GM23338 (cell line): ENCODE results near the gene AATF. TPM values are rescaled to one million over a fixed set of nuclear protein-coding genes. Genes with fewer than 3 reads are reported as not detected.

Source experiments
- ATAC-seq: fragments of 200-7000 bp; cut with Tn5 transposase; 3 replicates; pipeline ENCODE4 v1.9.1; 2020
- DNase-seq: peaks from one replicate; pipeline ENCODE4 v3.0.0-alpha.2; 2015; ENCODE audit warnings: low spot score
- H2AFZ ChIP-seq: fragments of 200-600 bp; sonication (generic); 2 replicates; pipeline ENCODE4 v1.8.0; 2016; ENCODE audit warnings: antibody characterized with exemption, mild to moderate bottlenecking, moderate library complexity
- H3F3A ChIP-seq: fragments of 200-600 bp; sonication (generic); replicated peaks from 2 replicates; pipeline ENCODE4 v1.8.0; 2017; ENCODE audit warnings: antibody characterized with exemption, mixed run types, low read depth
- H3K27ac ChIP-seq: fragments of 200-600 bp; sonication (generic); 2 replicates; pipeline ENCODE4 v1.6.1; 2016; ENCODE audit warnings: low read depth
- H3K27me3 ChIP-seq: fragments of 200-600 bp; sonication (generic); 2 replicates; pipeline ENCODE4 v1.8.0; 2016; ENCODE audit warnings: mild to moderate bottlenecking, mixed run types, moderate library complexity; ENCODE audit not compliant: insufficient read depth
- H3K36me3 ChIP-seq: fragments of 200-600 bp; sonication (generic); 2 replicates; pipeline ENCODE4 v1.8.0; 2016; ENCODE audit warnings: mild to moderate bottlenecking; ENCODE audit not compliant: insufficient read depth
- H3K4me1 ChIP-seq: fragments of 200-600 bp; sonication (generic); 2 replicates; pipeline ENCODE4 v1.8.0; 2016; ENCODE audit warnings: mild to moderate bottlenecking, moderate library complexity; ENCODE audit not compliant: insufficient read depth
- H3K4me2 ChIP-seq: fragments of 200-600 bp; sonication (generic); 2 replicates; pipeline ENCODE4 v1.7.1; 2017; ENCODE audit warnings: mixed run types
- H3K4me3 ChIP-seq: fragments of 200-600 bp; sonication (generic); 2 replicates; pipeline ENCODE4 v1.6.1; 2016; ENCODE audit warnings: mixed run types
- H3K79me2 ChIP-seq: fragments of 200-600 bp; sonication (generic); replicated peaks from 2 replicates; pipeline ENCODE4 v1.8.0; 2017; ENCODE audit warnings: mild to moderate bottlenecking; ENCODE audit not compliant: insufficient read depth
- H3K9me2 ChIP-seq: fragments of 200-600 bp; sonication (generic); 2 replicates; pipeline ENCODE4 v1.8.0; 2017; ENCODE audit not compliant: insufficient read depth
- H4K20me1 ChIP-seq: fragments of 200-600 bp; sonication (generic); replicated peaks from 2 replicates; pipeline ENCODE4 v1.8.0; 2017; ENCODE audit warnings: mild to moderate bottlenecking; ENCODE audit not compliant: insufficient read depth
- H3K27ac Mint-ChIP-seq: 2 replicates; pipeline ENCODE4 v1.8.0; 2020; ENCODE audit warnings: inconsistent platforms, mild to moderate bottlenecking, moderate library complexity, mixed read lengths
- H3K27me3 Mint-ChIP-seq: 3 replicates; pipeline ENCODE4 v1.8.0; 2022; ENCODE audit warnings: low read depth, mild to moderate bottlenecking, moderate library complexity, mixed read lengths, inconsistent platforms; ENCODE audit not compliant: insufficient read depth, poor library complexity
- H3K36me3 Mint-ChIP-seq: 3 replicates; pipeline ENCODE4 v1.8.0; 2021; ENCODE audit warnings: low read depth, mild to moderate bottlenecking, inconsistent platforms, moderate library complexity, mixed read lengths
- H3K4me1 Mint-ChIP-seq: 3 replicates; pipeline ENCODE4 v1.8.0; 2020; ENCODE audit warnings: mild to moderate bottlenecking, inconsistent platforms, mixed read lengths
- H3K4me3 Mint-ChIP-seq: 3 replicates; pipeline ENCODE4 v1.8.0; 2021; ENCODE audit warnings: moderate library complexity, mild to moderate bottlenecking, inconsistent platforms, mixed read lengths
- H3K9me3 Mint-ChIP-seq: 3 replicates; pipeline ENCODE4 v1.8.0; 2020; ENCODE audit warnings: moderate library complexity, mild to moderate bottlenecking, inconsistent platforms, mixed read lengths
- CREB1 ChIP-seq: fragments of 250-450 bp; sonication (Bioruptor Pico); IDR thresholded peaks from 2 replicates; pipeline ENCODE4 v1.5.0; 2020; ENCODE audit warnings: low read depth, mild to moderate bottlenecking, moderate library complexity
- EZH2 ChIP-seq: fragments of 200-600 bp; sonication (generic); IDR thresholded peaks from one replicate; pipeline ENCODE4 v1.8.0; 2017; ENCODE audit warnings: antibody characterized with exemption, mild to moderate bottlenecking, low read depth; ENCODE audit not compliant: unreplicated experiment
- EZH2phosphoT487 ChIP-seq: fragments of 200-600 bp; sonication (generic); IDR thresholded peaks from one replicate; pipeline ENCODE4 v1.8.1; 2018; ENCODE audit warnings: antibody characterized with exemption; ENCODE audit not compliant: unreplicated experiment
- POLR2AphosphoS5 ChIP-seq: IDR thresholded peaks from 2 replicates; pipeline ENCODE4 v1.6.1; 2016; ENCODE audit warnings: antibody characterized with exemption, low read depth
- STAT1 ChIP-seq: IDR thresholded peaks from one replicate; pipeline ENCODE4 v1.6.1; 2016; ENCODE audit warnings: antibody characterized with exemption; ENCODE audit not compliant: unreplicated experiment
- ZNF331 ChIP-seq: fragments of 250-450 bp; sonication (Bioruptor Pico); IDR thresholded peaks from 2 replicates; pipeline ENCODE4 v1.5.0; 2020; ENCODE audit warnings: low read depth, mild to moderate bottlenecking, moderate library complexity
- polyA plus RNA-seq: library from polyadenylated mRNA; unstranded; fragments of >200 nt; fragmentation: Nextera tagmentation; extraction: Ambion mirVana; gene quantifications from 2 replicates; pipeline ENCODE4 v1.2.1, GENCODE V29; 2016
- total RNA-seq: library from RNA; depleted of rRNA; stranded (reverse); fragments of >200 nt; shearing (Covaris generic); gene quantifications from 2 replicates; pipeline ENCODE4 v1.2.3, GENCODE V29; 2014
- TF ChIP-seq, protein P1 (sequence below): fragments of 250-450 bp; sonication (Bioruptor Pico); IDR thresholded peaks from 2 replicates; pipeline ENCODE4 v1.5.0; 2020; ENCODE audit warnings: mild to moderate bottlenecking, moderate library complexity
- TF ChIP-seq, protein P2 (sequence below), 2 experiments: fragments of 200-600 bp in 1 of 2; sonication (generic) in 1 of 2; conservative IDR thresholded peaks; 2 replicates each; pipeline versions ENCODE4 v1.5.1 to v1.6.1; 2016 to 2017; ENCODE audit warnings: antibody characterized with exemption in 2 of 2, low read depth in 2 of 2, mild to moderate bottlenecking in 2 of 2, moderate library complexity in 1 of 2

The AATF gene
- total and polyA plus RNA-seq, 2 experiments from 2014 or later = 40.2 to 71.2 TPM

DNA sequence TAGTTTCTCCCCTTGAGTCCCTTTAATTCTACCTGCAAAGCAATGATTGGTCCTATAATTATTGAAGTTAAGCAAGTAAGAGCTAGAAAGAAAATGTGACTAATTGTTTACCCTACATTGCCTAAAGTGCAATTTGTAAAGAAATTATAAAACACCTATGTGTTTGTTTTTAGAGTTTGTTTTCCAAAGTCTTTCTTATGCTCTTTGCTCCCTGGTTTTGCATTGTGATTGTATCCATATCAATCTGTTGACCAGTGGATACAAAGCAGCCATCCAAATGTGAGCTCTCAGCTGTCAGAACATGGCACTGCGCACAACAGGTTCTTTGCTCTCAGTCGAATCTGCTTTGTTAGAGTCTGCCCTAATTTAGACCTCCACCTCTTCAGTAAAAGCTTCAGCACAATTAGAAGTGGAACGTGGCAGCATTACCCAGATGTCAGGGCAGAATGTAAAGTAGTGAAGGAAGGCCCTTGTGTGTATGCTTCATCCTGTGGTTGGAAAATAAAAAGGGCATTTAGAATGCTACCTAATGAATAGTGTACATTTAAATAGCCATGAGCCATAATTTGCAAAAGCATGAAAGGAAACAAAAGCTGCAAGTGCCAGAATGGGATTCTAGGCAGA is 70.5 kb downstream of the AATF start (continued):
- TF ChIP-seq, protein P1, sequence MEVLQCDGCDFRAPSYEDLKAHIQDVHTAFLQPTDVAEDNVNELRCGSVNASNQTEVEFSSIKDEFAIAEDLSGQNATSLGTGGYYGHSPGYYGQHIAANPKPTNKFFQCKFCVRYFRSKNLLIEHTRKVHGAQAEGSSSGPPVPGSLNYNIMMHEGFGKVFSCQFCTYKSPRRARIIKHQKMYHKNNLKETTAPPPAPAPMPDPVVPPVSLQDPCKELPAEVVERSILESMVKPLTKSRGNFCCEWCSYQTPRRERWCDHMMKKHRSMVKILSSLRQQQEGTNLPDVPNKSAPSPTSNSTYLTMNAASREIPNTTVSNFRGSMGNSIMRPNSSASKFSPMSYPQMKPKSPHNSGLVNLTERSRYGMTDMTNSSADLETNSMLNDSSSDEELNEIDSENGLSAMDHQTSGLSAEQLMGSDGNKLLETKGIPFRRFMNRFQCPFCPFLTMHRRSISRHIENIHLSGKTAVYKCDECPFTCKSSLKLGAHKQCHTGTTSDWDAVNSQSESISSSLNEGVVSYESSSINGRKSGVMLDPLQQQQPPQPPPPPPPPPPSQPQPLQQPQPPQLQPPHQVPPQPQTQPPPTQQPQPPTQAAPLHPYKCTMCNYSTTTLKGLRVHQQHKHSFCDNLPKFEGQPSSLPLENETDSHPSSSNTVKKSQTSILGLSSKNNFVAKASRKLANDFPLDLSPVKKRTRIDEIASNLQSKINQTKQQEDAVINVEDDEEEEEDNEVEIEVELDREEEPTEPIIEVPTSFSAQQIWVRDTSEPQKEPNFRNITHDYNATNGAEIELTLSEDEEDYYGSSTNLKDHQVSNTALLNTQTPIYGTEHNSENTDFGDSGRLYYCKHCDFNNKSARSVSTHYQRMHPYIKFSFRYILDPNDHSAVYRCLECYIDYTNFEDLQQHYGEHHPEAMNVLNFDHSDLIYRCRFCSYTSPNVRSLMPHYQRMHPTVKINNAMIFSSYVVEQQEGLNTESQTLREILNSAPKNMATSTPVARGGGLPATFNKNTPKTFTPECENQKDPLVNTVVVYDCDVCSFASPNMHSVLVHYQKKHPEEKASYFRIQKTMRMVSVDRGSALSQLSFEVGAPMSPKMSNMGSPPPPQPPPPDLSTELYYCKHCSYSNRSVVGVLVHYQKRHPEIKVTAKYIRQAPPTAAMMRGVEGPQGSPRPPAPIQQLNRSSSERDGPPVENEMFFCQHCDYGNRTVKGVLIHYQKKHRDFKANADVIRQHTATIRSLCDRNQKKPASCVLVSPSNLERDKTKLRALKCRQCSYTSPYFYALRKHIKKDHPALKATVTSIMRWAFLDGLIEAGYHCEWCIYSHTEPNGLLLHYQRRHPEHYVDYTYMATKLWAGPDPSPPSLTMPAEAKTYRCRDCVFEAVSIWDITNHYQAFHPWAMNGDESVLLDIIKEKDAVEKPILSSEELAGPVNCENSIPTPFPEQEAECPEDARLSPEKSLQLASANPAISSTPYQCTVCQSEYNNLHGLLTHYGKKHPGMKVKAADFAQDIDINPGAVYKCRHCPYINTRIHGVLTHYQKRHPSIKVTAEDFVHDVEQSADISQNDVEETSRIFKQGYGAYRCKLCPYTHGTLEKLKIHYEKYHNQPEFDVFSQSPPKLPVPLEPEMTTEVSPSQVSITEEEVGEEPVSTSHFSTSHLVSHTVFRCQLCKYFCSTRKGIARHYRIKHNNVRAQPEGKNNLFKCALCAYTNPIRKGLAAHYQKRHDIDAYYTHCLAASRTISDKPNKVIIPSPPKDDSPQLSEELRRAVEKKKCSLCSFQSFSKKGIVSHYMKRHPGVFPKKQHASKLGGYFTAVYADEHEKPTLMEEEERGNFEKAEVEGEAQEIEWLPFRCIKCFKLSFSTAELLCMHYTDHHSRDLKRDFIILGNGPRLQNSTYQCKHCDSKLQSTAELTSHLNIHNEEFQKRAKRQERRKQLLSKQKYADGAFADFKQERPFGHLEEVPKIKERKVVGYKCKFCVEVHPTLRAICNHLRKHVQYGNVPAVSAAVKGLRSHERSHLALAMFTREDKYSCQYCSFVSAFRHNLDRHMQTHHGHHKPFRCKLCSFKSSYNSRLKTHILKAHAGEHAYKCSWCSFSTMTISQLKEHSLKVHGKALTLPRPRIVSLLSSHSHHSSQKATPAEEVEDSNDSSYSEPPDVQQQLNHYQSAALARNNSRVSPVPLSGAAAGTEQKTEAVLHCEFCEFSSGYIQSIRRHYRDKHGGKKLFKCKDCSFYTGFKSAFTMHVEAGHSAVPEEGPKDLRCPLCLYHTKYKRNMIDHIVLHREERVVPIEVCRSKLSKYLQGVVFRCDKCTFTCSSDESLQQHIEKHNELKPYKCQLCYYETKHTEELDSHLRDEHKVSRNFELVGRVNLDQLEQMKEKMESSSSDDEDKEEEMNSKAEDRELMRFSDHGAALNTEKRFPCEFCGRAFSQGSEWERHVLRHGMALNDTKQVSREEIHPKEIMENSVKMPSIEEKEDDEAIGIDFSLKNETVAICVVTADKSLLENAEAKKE = no peak
- TF ChIP-seq POLR2AphosphoS5 (no peak), STAT1 (no peak), EZH2 (no peak), EZH2phosphoT487 (no peak), CREB1 (CRISPR knock-in tag) (no peak)
- TF ChIP-seq, protein P2, sequence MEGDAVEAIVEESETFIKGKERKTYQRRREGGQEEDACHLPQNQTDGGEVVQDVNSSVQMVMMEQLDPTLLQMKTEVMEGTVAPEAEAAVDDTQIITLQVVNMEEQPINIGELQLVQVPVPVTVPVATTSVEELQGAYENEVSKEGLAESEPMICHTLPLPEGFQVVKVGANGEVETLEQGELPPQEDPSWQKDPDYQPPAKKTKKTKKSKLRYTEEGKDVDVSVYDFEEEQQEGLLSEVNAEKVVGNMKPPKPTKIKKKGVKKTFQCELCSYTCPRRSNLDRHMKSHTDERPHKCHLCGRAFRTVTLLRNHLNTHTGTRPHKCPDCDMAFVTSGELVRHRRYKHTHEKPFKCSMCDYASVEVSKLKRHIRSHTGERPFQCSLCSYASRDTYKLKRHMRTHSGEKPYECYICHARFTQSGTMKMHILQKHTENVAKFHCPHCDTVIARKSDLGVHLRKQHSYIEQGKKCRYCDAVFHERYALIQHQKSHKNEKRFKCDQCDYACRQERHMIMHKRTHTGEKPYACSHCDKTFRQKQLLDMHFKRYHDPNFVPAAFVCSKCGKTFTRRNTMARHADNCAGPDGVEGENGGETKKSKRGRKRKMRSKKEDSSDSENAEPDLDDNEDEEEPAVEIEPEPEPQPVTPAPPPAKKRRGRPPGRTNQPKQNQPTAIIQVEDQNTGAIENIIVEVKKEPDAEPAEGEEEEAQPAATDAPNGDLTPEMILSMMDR (conservative IDR thresholded peaks at IDR 0.05; ENCODE audit: low read depth in 2 of 2) = no peak

DNA sequence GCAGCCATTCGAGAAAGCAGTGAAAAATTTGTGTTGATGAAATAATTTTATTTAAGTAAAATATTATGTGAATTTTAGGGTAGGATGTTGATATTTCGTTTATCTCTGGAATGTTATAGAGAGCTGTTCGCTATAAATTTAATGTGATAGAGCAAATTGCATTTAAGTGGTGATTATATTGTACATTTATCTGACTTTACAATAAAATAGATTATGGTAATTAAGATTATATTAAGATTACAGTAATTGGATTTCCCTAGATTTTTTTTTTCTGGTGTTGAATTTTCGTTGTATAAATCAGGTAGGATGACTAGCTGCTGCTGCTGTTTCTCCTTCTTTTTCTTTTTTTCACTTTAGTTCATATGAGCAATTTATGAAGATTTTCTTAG is 71.0 kb downstream of the AATF start:
- Histone ChIP-seq H3K9me2 (no peaks in the 10 kb centered on the region), H3K4me2 (no peak overlapping the region), H3K27me3 (no peaks in the 10 kb centered on the region), H2AFZ (no peak overlapping the region), H3K27ac (no peak overlapping the region), H3K36me3 (no peaks in the 10 kb centered on the region), H3F3A (no peaks in the 10 kb centered on the region), H4K20me1 (0 out of 2 replicates have a peak, but pooled peaks cover 2% of the 10 kb centered on the region), H3K4me3 (no peak overlapping the region), H3K79me2 (no peaks in the 10 kb centered on the region), H3K4me1 (peaks cover 24% of the 10 kb centered on the region)
- DNase-seq (no peak), ATAC-seq (no peak)
- H3K36me3 Mint-ChIP-seq = peaks cover 2% of the 10 kb centered on the region; the same call in 1 of the 3 replicates
- H3K4me1 Mint-ChIP-seq = peaks cover 30% of the 10 kb centered on the region
- H3K4me3 Mint-ChIP-seq = no peak overlapping the region
- H3K27me3 Mint-ChIP-seq = no peaks in the 10 kb centered on the region
- no peak overlapping the region for H3K27ac Mint-ChIP-seq
- no peaks in the 10 kb centered on the region for H3K9me3 Mint-ChIP-seq
- TF ChIP-seq, protein P1 = no peak
- TF ChIP-seq ZNF331 (CRISPR knock-in tag) = no peak
